CD8-positive, alpha-beta memory T cell (primary cell): ENCODE measurements around the gene SPTBN4. TPM values are rescaled to one million over a fixed set of nuclear protein-coding genes. Genes with fewer than 3 reads are reported as not detected.

Source experiments
- CTCF ChIA-PET: fragments of 350-600 bp; sonication (Branson Sonifier 250); formaldehyde crosslinking; loops from one replicate; lab custom pipeline; 2021; ENCODE audit warnings: antibody characterized with exemption; lab: Charles Lee
- POLR2A ChIA-PET: fragments of 350-600 bp; sonication (Branson Sonifier 250); formaldehyde crosslinking; loops from one replicate; lab custom pipeline; 2021; ENCODE audit warnings: antibody characterized with exemption; lab: Charles Lee
- DNase-seq, 5 donors: peaks; one replicate each; pipeline versions ENCODE4 v3.0.0 to v3.0.0-alpha.2; 2020 to 2022; ENCODE audit warnings: mixed read lengths in 1 of 5
- H3K27ac ChIP-seq: one replicate; pipeline ENCODE4 v1.7.0; 2013; ENCODE audit warnings: low read depth, mild to moderate bottlenecking, low read length, moderate library complexity
- H3K27me3 ChIP-seq: 2 replicates; pipeline ENCODE4 v1.7.0; 2013; ENCODE audit warnings: low read length, mild to moderate bottlenecking; ENCODE audit not compliant: insufficient read depth, poor library complexity, severe bottlenecking
- H3K36me3 ChIP-seq: 2 replicates; pipeline ENCODE4 v1.7.0; 2013; ENCODE audit warnings: mild to moderate bottlenecking, low read length, moderate library complexity; ENCODE audit not compliant: insufficient read depth
- H3K4me1 ChIP-seq: 2 replicates; pipeline ENCODE4 v1.7.0; 2013; ENCODE audit warnings: mild to moderate bottlenecking, low read length, moderate library complexity; ENCODE audit not compliant: insufficient read depth
- H3K4me3 ChIP-seq: 2 replicates; pipeline ENCODE4 v1.7.0; 2013; ENCODE audit warnings: mild to moderate bottlenecking, low read length
- H3K9me3 ChIP-seq: 2 replicates; pipeline ENCODE4 v1.7.0; 2013; ENCODE audit warnings: mild to moderate bottlenecking, low read length
- H3K27ac Mint-ChIP-seq, 8 donors: one replicate each; pipeline ENCODE4 v1.8.0; 2020 to 2021; ENCODE audit warnings: mixed read lengths in 8 of 8, mild to moderate bottlenecking in 6 of 8, inconsistent platforms in 3 of 8, moderate library complexity in 3 of 8
- H3K27me3 Mint-ChIP-seq, 2 donors: one replicate each; pipeline ENCODE4 v1.8.0; 2020 to 2021; ENCODE audit warnings: mixed read lengths in 2 of 2, mild to moderate bottlenecking in 1 of 2, moderate library complexity in 1 of 2
- H3K36me3 Mint-ChIP-seq, 3 donors: one replicate each; pipeline ENCODE4 v1.8.0; 2020 to 2021; ENCODE audit warnings: mixed read lengths in 3 of 3, inconsistent platforms in 1 of 3, mild to moderate bottlenecking in 1 of 3
- H3K4me1 Mint-ChIP-seq, 3 donors: one replicate each; pipeline ENCODE4 v1.8.0; 2020 to 2021; ENCODE audit warnings: mixed read lengths in 3 of 3, inconsistent platforms in 1 of 3, mild to moderate bottlenecking in 1 of 3
- H3K4me3 Mint-ChIP-seq, 7 donors: one replicate each; pipeline ENCODE4 v1.8.0; 2020 to 2021; ENCODE audit warnings: mixed read lengths in 7 of 7, mild to moderate bottlenecking in 6 of 7, moderate library complexity in 4 of 7, inconsistent platforms in 2 of 7
- H3K9me3 Mint-ChIP-seq, 5 donors: one replicate each; pipeline ENCODE4 v1.8.0; 2020 to 2022; ENCODE audit warnings: mixed read lengths in 5 of 5, mild to moderate bottlenecking in 3 of 5, moderate library complexity in 2 of 5, inconsistent platforms in 1 of 5
- polyA plus RNA-seq: library from polyadenylated mRNA; unstranded; fragments of 300-500 nt; fragmentation: Illumina TruSeq; gene quantifications from one replicate; pipeline ENCODE4 v1.2.3, GENCODE V29; 2021
- total RNA-seq, 2 experiments: library from RNA; stranded (reverse); gene quantifications; one replicate each; pipeline ENCODE4 v1.2.3, GENCODE V29; 2021

Gene SPTBN4
- total and polyA plus RNA-seq, 3 experiments from 2014 or later = 0.49 to 1.2 TPM; not detected in 1

DNA sequence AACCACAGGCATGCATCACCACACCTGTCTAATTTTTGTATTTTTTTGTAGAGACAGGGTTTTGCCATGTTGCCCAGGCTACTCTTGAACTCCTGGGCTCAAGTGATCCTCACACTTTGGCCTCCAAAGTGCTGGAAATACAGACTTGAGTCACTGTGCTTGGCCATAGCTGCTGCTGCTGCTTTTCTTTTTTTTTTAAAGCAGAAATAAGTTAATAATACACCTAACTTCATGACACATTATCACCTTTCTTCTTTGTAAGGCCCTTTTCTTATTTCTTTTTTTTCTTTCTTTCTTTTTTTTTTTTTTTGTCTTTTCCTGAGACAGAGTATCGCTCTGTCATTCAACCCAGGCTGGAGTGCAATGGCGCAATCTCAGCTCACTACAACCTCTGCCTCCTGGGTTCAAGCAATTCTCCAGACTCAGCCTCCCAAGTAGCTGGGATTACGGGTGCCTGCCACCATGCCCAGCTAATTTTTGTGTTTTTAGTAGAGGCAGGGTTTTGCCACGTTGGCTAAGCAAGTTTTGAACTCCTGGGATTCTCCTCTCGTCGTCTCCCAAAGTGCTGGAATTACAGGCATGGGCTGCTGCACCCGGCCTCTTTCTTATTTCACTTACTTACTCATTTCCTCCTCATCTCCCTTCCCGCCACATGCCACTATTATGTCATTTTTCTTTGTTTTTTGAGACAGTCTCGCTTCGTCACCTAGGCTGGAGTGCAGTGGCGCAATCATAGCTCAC is 118.6 kb downstream of the SPTBN4 start:
- POLR2A ChIA-PET = no interaction called here

DNA sequence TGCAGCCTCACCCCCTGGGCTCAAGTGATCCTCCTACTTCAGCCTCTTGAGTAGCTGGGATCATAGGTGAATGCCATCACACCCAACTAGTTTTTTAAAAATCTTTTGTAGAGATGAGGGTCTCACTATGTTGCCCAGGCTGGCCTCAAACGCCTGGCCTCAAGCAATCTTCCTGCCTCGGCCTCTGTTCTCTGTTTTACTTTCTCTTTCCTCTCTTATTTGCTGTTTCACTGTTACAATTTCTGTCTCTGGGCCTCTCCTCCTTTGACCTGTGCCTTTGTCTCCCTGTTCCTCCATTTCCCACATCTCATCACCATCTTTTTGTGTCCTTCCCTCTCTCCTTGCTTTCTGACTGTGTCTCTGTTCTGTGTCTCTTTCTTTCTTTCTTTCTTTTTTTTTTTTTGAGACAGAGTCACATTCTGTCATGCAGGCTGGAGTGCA is 119.2 kb downstream of the SPTBN4 start:
- H3K4me3 Mint-ChIP-seq = peak overlapping the region in 1 of 7 donors; percentile 52
- no peak overlapping the region for H3K27ac ChIP-seq
- ChIA-PET CTCF (interaction anchor here (0.7 to 2.7 kb wide), 2 partner anchors 49 to 447 kb away, joined by 3 to 7 read pairs; no protein-coding TSS in a partner anchor), POLR2A (no interaction called here)
- H3K36me3 ChIP-seq = peaks cover 26% of the 10 kb centered on the region
- H3K27me3 Mint-ChIP-seq = no peaks in the 10 kb centered on the region
- peak overlapping the region in 2 of 8 donors; percentile 60 to 88 for H3K27ac Mint-ChIP-seq
- peaks cover 4 to 13% (median 5%) of the 10 kb centered on the region in 3 donors for H3K4me1 Mint-ChIP-seq
- no peaks in the 10 kb centered on the region for H3K9me3 ChIP-seq
- DNase-seq = no peak
- no peaks in the 10 kb centered on the region for H3K4me1 ChIP-seq
- no peaks in the 10 kb centered on the region for H3K27me3 ChIP-seq
- no peaks in the 10 kb centered on the region for H3K9me3 Mint-ChIP-seq
- no peak overlapping the region for H3K4me3 ChIP-seq
- H3K36me3 Mint-ChIP-seq = peaks cover 3 to 80% (median 15%) of the 10 kb centered on the region in 3 donors

More for the DNA sequence above, 118.6 kb downstream of the SPTBN4 start:
- no peaks in the 10 kb centered on the region for H3K9me3 ChIP-seq
- Mint-ChIP-seq H3K4me1 (peaks cover 6 to 13% (median 8%) of the 10 kb centered on the region in 3 donors), H3K27ac (peak overlapping the region in 1 of 8 donors; percentile 88), H3K4me3 (no peak overlapping the region), H3K36me3 (peaks cover 3 to 84% (median 19%) of the 10 kb centered on the region in 3 donors), H3K27me3 (no peaks in the 10 kb centered on the region), H3K9me3 (no peaks in the 10 kb centered on the region)
- no peaks in the 10 kb centered on the region for H3K27me3 ChIP-seq
- no peak for DNase-seq
- H3K27ac ChIP-seq = no peak overlapping the region
- peaks cover 31% of the 10 kb centered on the region for H3K36me3 ChIP-seq
- CTCF ChIA-PET = interaction anchor here (0.7 to 2.7 kb wide), 2 partner anchors 49 to 447 kb away, joined by 3 to 7 read pairs; no protein-coding TSS in a partner anchor
- no peaks in the 10 kb centered on the region for H3K4me1 ChIP-seq
- no peak overlapping the region for H3K4me3 ChIP-seq

DNA sequence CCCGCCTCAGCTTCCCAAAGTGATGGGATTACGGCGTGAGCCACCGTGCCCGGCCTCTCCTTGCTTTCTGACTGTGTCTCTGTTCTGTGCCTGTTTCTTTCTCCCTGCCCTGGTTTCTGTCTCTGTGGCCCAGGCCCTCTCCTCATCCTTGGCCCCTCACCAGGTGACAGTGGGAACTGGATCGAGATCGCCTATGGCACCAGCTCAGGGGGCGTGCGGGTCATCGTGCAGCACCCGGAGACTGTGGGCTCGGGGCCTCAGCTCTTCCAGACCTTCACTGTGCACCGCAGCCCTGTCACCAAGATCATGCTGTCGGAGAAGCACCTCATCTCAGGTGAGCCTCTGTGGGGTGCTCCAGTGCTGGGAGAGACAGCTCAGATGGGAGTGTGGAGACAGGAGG is 119.8 kb downstream of the SPTBN4 start:
- peaks cover 4 to 13% (median 4%) of the 10 kb centered on the region in 3 donors for H3K4me1 Mint-ChIP-seq
- no peaks in the 10 kb centered on the region for H3K9me3 Mint-ChIP-seq
- peak overlapping the region in 2 of 8 donors; percentile 60 to 77 for H3K27ac Mint-ChIP-seq
- no peak for DNase-seq
- no peaks in the 10 kb centered on the region for H3K4me1 ChIP-seq
- H3K36me3 Mint-ChIP-seq = peaks cover 3 to 80% (median 12%) of the 10 kb centered on the region in 3 donors
- H3K27me3 Mint-ChIP-seq = no peaks in the 10 kb centered on the region
- H3K9me3 ChIP-seq = no peaks in the 10 kb centered on the region
- no peak overlapping the region for H3K4me3 ChIP-seq
- CTCF ChIA-PET = interaction anchor here (2.7 kb wide), 1 partner anchor 48 kb away, joined by 7 read pairs; no protein-coding TSS in a partner anchor
- peaks cover 22% of the 10 kb centered on the region for H3K36me3 ChIP-seq
- POLR2A ChIA-PET = no interaction called here
- H3K27ac ChIP-seq = no peak overlapping the region
- H3K4me3 Mint-ChIP-seq = no peak overlapping the region
- H3K27me3 ChIP-seq = no peaks in the 10 kb centered on the region

DNA sequence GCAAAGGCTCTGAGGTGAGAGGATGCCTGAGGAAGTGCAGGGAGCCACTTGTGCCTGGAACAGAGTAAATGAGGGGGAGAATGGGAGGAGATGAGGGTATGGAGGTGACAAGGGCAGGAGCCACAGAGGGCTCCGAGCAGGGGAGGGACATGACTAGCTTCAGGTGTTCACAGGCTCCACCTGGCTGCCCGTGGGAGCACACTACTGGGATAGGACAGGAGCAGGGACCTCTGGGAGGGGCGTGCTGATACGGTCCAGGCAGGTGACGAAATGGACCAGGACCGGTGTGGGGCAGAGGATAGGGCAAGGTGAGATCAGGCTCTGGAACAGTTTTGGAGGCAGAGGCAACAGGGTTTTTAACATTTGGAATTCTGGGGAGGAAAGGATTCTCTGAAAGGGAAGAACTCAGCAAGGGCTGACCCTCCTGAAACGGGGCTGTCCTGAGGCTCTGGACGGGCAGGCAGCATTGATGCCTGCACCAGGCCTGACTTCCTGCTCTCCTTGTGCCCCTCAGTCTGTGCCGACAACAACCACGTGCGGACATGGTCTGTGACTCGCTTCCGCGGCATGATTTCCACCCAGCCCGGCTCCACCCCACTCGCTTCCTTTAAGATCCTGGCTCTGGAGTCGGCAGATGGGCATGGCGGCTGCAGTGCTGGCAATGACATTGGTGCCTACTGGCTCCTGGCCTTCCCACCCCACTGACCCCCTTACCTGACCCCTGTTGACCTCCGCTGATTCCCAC is 121.5 kb downstream of the SPTBN4 start:
- Histone ChIP-seq H3K4me3 (no peak overlapping the region), H3K27ac (no peak overlapping the region), H3K36me3 (peaks cover 13% of the 10 kb centered on the region), H3K27me3 (no peaks in the 10 kb centered on the region), H3K4me1 (no peaks in the 10 kb centered on the region), H3K9me3 (no peaks in the 10 kb centered on the region)
- H3K27ac Mint-ChIP-seq = peak overlapping the region in 2 of 8 donors; percentile 81 to 88
- POLR2A ChIA-PET = no interaction called here
- DNase-seq = no peak
- H3K4me1 Mint-ChIP-seq = peaks cover 2 to 8% (median 4%) of the 10 kb centered on the region in 3 donors
- no peaks in the 10 kb centered on the region for H3K27me3 Mint-ChIP-seq
- CTCF ChIA-PET = interaction anchor here (1.2 to 2.7 kb wide), 3 partner anchors 10 to 47 kb away, joined by 3 to 7 read pairs (median 3); no protein-coding TSS in a partner anchor
- peaks cover 3 to 69% (median 7%) of the 10 kb centered on the region in 3 donors for H3K36me3 Mint-ChIP-seq
- no peak overlapping the region for H3K4me3 Mint-ChIP-seq
- no peaks in the 10 kb centered on the region for H3K9me3 Mint-ChIP-seq

DNA sequence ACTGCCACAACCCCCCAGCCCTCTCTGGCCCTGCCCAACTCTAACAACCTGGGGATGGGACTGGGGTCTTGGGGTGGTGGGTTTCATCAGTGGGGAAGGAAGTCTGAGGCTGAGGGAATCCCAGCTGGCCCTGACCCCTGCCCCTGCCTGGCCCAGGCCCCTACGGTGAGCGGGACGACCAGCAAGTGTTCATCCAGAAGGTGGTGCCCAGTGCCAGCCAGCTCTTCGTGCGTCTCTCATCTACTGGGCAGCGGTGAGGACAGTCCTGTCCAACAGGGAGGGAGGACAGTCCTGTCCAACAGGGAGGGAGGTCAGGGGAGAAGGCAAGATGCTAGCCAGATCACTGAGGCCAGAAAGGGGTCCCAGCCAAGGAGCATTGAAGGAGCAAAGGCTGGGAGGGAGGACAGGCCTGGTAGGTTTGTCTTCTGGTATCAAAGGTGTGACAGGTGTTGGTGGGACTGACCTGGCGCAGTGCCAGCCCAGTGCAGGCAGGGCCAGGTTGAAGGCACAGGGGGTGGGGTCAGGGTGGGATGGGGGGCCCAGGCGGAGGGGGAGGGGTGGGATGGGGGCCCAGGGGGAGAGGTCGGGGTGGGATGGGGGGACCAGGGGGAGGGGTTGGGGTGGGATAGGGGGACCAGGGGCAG is 122.2 kb downstream of the SPTBN4 start:
- Mint-ChIP-seq H3K27me3 (no peaks in the 10 kb centered on the region), H3K4me3 (no peak overlapping the region), H3K36me3 (peaks cover 3 to 63% (median 7%) of the 10 kb centered on the region in 3 donors), H3K27ac (no peak overlapping the region), H3K4me1 (peaks cover 3 to 10% (median 6%) of the 10 kb centered on the region in 3 donors), H3K9me3 (no peaks in the 10 kb centered on the region)
- Histone ChIP-seq H3K4me3 (no peak overlapping the region), H3K4me1 (no peaks in the 10 kb centered on the region), H3K27ac (no peak overlapping the region), H3K36me3 (peaks cover 13% of the 10 kb centered on the region), H3K27me3 (no peaks in the 10 kb centered on the region), H3K9me3 (no peaks in the 10 kb centered on the region)
- no peak for DNase-seq
- ChIA-PET CTCF (interaction anchor here (1.2 kb wide), 1 partner anchor 19 kb away, joined by 3 read pairs; no protein-coding TSS in a partner anchor), POLR2A (no interaction called here)

DNA sequence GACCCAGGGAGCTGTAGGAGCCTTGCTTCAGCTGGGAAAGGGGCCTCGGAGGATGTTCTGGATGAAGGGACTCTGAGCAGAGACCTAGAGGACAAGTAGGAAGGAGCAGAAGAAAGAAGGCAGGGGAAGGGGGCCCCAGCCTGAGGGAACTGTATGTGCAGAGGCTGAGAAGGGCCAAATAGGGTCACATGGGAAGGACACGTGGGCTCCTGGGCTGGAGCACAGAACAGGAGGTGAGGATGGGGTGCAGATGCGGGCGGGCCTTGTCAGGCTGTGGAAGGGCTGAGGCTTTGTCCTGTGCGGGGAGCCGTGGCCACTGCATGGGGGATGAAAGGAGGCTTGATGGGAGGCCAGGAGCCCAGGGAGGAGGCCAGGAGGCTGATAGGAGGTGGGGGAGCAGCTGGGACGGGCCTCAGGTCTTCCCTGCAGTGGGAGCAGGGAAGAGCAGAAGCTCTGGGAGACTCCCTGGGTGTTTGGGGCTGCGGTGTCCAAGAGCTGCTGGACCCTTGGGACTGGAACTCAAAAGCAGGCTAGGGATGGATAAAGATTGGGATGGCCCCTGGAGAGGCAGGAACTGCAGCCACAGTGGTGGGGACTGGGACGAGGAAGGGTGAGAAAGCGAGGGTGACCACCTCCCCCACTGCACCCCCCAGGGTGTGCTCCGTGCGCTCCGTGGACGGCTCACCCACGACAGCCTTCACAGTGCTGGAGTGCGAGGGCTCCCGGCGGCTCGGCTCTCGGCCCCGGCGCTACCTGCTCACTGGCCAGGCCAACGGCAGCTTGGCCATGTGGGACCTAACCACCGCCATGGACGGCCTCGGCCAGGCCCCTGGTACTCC is 123.0 kb downstream of the SPTBN4 start:
- no peaks in the 10 kb centered on the region for H3K9me3 Mint-ChIP-seq
- no peak overlapping the region for H3K4me3 ChIP-seq
- H3K27ac ChIP-seq = no peak overlapping the region
- no peaks in the 10 kb centered on the region for H3K27me3 ChIP-seq
- no peak for DNase-seq
- no peaks in the 10 kb centered on the region for H3K27me3 Mint-ChIP-seq
- H3K36me3 Mint-ChIP-seq = peaks cover 3 to 55% (median 5%) of the 10 kb centered on the region in 3 donors
- H3K36me3 ChIP-seq = peaks cover 7% of the 10 kb centered on the region
- H3K27ac Mint-ChIP-seq = peak overlapping the region in 2 of 8 donors; percentile 15 to 43
- H3K9me3 ChIP-seq = no peaks in the 10 kb centered on the region
- peaks cover 10 to 17% (median 13%) of the 10 kb centered on the region in 3 donors for H3K4me1 Mint-ChIP-seq
- H3K4me3 Mint-ChIP-seq = no peak overlapping the region
- peaks cover 8% of the 10 kb centered on the region for H3K4me1 ChIP-seq
- ChIA-PET POLR2A (no interaction called here), CTCF (no interaction called here)
